Stimulated activated naive B cell treated with anti-CD40 and anti-IgM and Interleukin-4, amounts not matched to agents 10 μg/mL and 1 μg/mL and 100 μg/mL, for 72 hours (primary cell): ENCODE measurements around the gene HELZ.

Experiments used
- ATAC-seq, 2 donors: fragments of 150-1000 bp; cut with Tn5 transposase; replicated peaks; 2 replicates each; pipeline ENCODE4 v1.10.0; 2021; ENCODE audit warnings: moderate library complexity in 1 of 2
- DNase-seq: peaks from one replicate; pipeline ENCODE4 v3.0.0; 2021
- H3K27ac Mint-ChIP-seq: one replicate; pipeline ENCODE4 v1.8.0; 2022; ENCODE audit warnings: mild to moderate bottlenecking, mixed read lengths
- H3K27me3 Mint-ChIP-seq, 2 donors: one replicate each; pipeline ENCODE4 v1.8.0; 2022; ENCODE audit warnings: mixed read lengths in 2 of 2
- H3K36me3 Mint-ChIP-seq, 2 donors: one replicate each; pipeline ENCODE4 v1.8.0; 2022; ENCODE audit warnings: mixed read lengths in 2 of 2, mild to moderate bottlenecking in 1 of 2
- H3K4me1 Mint-ChIP-seq, 2 donors: one replicate each; pipeline ENCODE4 v1.8.0; 2022; ENCODE audit warnings: mixed read lengths in 2 of 2, mild to moderate bottlenecking in 1 of 2
- H3K4me3 Mint-ChIP-seq, 2 donors: one replicate each; pipeline ENCODE4 v1.8.0; 2022; ENCODE audit warnings: mild to moderate bottlenecking in 2 of 2, mixed read lengths in 2 of 2, moderate library complexity in 1 of 2
- H3K9me3 Mint-ChIP-seq, 2 donors: one replicate each; pipeline ENCODE4 v1.8.0; 2022; ENCODE audit warnings: mixed read lengths in 2 of 2, mild to moderate bottlenecking in 1 of 2

HELZ gene

DNA sequence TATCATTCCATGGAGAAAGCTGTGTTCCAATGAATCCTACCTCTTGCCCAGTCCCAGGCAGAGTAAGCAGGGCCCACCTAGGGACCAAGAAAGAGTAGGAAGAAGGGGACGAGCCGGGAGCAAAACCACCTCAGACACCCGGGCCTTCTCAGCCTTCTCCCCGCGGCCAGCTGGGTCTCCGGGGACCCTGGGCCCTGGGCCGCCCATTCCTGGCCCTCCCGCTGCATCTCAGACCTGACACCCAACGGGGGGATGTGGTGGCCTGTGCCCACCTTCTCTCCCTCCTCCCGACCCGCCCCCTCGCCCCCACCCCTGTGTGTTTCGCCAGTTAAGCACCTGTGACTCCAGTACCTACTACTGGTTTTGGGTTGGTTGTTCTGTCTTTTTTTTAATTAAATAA, 212.0 kb downstream of the HELZ start:
- H3K4me1 Mint-ChIP-seq = peaks cover 0 to 8% of the 10 kb centered on the region in 2 donors
- no peaks in the 10 kb centered on the region for H3K36me3 Mint-ChIP-seq
- ATAC-seq (no peak), DNase-seq (no peak)
- peaks cover 0 to 10% of the 10 kb centered on the region in 2 donors for H3K27me3 Mint-ChIP-seq
- H3K27ac Mint-ChIP-seq = no peak overlapping the region
- H3K9me3 Mint-ChIP-seq = no peaks in the 10 kb centered on the region
- H3K4me3 Mint-ChIP-seq = no peak overlapping the region

DNA sequence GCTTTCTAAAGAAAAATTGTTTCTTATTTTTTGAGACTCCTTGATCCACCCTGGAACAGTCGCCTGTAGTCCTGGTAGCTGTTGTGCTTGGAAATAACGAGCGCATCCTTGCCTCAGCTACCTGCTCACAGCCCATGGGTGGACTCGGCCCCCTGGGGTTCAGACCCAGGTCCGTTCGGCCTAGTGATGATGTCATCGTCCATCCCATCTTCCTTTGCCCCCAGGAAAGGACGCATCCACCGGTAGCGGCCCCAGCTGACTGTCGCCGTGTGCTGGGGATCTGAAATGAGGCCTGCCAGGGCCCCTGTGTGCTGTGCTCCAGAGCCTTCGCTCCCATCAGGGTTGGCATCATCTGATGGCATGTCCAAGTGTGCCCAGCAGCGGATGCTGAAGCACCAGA, 212.6 kb downstream of the HELZ start:
- Mint-ChIP-seq H3K36me3 (no peaks in the 10 kb centered on the region), H3K4me3 (no peak overlapping the region), H3K27ac (no peak overlapping the region), H3K27me3 (peaks cover 0 to 10% of the 10 kb centered on the region in 2 donors), H3K4me1 (peaks cover 0 to 8% of the 10 kb centered on the region in 2 donors), H3K9me3 (no peaks in the 10 kb centered on the region)
- ATAC-seq (no peak), DNase-seq (no peak)

DNA sequence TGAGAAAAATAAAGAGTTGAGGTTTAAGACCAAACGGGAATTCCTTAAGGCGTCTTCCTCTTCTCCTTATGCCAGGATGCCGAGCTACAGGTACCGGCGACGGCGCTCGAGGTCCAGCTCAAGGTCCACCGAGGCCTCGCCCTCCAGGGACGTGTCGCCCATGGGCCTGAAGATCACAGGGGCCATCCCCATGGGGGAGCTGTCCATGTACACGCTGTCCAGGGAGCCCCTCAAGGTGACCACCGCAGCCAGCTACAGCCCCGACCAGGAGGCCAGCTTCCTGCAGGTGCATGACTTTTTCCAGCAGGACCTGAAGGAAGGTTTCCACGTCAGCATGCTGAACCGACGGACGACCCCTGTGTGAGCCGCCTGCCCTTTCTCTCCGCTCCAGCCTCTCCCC, 214.4 kb downstream of the HELZ start:
- no peaks in the 10 kb centered on the region for H3K36me3 Mint-ChIP-seq
- peaks cover 0 to 4% of the 10 kb centered on the region in 2 donors for H3K27me3 Mint-ChIP-seq
- no peak overlapping the region for H3K27ac Mint-ChIP-seq
- no peak overlapping the region for H3K4me3 Mint-ChIP-seq
- DNase-seq (no peak), ATAC-seq (no peak)
- H3K4me1 Mint-ChIP-seq = peaks cover 0 to 3% of the 10 kb centered on the region in 2 donors
- no peaks in the 10 kb centered on the region for H3K9me3 Mint-ChIP-seq

DNA sequence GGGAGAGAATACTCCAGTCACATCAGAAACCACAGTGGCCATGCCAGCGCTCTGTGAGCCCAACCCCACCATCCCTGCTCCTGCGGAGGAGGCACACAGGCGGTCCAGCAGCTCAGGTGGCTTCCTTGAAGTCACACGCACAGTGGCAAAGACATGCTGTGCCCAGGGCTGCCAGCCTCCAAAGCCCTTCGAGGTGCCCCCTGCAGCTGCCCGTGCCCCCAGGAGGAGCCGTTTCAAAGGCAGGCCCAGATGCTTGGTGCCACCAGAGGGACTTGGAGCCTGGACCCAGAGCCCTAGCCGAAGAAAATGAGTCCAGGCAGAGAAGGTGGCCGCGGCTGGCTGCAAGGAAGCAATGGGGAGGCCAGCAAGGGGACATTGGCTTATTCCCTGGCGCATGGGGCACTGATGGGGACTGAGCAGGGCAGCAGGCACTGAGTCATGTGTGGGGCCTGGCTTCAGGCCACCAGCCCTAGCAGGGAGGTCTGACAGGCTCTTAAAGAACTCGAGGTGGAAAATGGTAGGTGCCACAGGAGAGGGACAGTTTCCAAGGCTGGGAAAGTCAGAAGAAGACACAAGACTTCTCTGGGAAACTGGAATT, 217.9 kb downstream of the HELZ start:
- DNase-seq (no peak), ATAC-seq (no peak)
- Mint-ChIP-seq H3K4me1 (no peaks in the 10 kb centered on the region), H3K4me3 (no peak overlapping the region), H3K36me3 (no peaks in the 10 kb centered on the region), H3K27me3 (no peaks in the 10 kb centered on the region), H3K27ac (no peak overlapping the region), H3K9me3 (no peaks in the 10 kb centered on the region)

DNA sequence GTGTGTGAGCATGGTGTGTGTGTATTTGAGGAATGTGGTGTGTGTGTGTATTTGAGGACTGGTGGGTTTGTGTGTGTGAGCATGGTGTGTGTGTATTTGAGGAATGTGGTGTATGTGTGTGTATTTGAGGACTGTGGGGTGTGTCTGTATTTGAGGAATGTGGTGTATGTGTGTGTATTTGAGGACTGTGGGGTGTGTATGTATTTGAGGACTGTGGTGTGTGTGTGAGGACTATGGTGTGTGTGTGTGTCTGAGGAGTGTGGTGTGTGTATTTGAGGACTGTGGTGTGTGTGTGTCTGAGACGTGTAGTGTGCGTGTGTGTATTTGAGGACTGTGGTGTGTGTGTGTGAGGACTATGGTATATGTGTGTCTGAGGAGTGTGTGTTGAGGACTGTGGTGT, 218.7 kb downstream of the HELZ start:
- Mint-ChIP-seq H3K27ac (no peak overlapping the region), H3K9me3 (no peaks in the 10 kb centered on the region), H3K4me1 (no peaks in the 10 kb centered on the region), H3K36me3 (no peaks in the 10 kb centered on the region), H3K4me3 (no peak overlapping the region), H3K27me3 (no peaks in the 10 kb centered on the region)
- ATAC-seq (no peak), DNase-seq (no peak)

DNA sequence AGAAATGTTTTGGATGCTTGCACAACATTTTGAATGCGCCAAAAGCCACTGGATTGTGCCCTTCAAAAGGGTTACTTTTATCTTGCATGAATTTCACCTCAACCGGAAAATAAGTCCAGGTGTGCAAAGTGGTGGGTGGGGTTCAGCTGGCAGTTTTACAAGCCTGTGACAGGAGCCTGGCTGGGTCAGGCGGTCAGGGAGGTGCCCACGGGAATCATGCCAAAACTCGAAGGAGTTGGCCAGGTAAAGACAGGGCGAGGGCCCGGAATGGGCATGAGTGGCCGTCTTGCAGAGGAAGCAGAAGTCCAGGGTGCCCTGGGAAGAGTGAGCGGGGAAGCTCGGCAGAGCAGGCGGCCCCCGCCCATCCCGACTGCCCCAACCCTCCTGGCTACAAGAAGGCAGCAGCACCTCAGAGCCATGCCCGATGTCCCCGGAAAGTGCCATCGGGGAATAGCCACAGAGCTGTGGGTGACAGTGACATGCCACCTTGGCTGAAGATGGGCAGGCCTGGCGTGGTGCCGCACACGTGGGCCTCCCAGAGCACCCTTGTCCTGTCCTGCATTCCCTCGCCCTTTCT, 219.7 kb downstream of the HELZ start:
- H3K4me3 Mint-ChIP-seq = no peak overlapping the region
- ATAC-seq (no peak), DNase-seq (no peak)
- no peak overlapping the region for H3K27ac Mint-ChIP-seq
- H3K4me1 Mint-ChIP-seq = no peaks in the 10 kb centered on the region
- no peaks in the 10 kb centered on the region for H3K36me3 Mint-ChIP-seq
- no peaks in the 10 kb centered on the region for H3K27me3 Mint-ChIP-seq
- no peaks in the 10 kb centered on the region for H3K9me3 Mint-ChIP-seq

DNA sequence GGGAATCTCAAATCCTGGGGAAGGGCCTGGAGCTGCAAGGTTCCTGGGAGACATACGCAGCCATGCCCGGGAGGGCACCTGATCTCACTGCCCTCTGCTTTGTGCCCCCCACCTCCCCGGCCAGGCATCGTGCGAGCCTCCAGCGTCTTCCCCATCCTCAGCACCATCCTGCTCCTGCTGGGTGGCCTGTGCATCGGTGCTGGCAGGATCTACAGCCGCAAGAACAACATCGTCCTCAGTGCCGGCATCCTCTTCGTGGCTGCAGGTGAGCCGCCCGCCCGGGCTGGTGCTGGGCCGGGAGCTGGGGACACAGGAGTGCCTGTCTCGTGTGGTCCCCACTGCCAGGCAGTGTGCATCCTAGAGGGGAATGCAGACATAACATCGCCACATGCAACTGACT, 220.3 kb downstream of the HELZ start:
- DNase-seq (no peak), ATAC-seq (no peak)
- H3K36me3 Mint-ChIP-seq = no peaks in the 10 kb centered on the region
- H3K27ac Mint-ChIP-seq = no peak overlapping the region
- no peak overlapping the region for H3K4me3 Mint-ChIP-seq
- H3K27me3 Mint-ChIP-seq = no peaks in the 10 kb centered on the region
- no peaks in the 10 kb centered on the region for H3K4me1 Mint-ChIP-seq
- no peaks in the 10 kb centered on the region for H3K9me3 Mint-ChIP-seq

DNA sequence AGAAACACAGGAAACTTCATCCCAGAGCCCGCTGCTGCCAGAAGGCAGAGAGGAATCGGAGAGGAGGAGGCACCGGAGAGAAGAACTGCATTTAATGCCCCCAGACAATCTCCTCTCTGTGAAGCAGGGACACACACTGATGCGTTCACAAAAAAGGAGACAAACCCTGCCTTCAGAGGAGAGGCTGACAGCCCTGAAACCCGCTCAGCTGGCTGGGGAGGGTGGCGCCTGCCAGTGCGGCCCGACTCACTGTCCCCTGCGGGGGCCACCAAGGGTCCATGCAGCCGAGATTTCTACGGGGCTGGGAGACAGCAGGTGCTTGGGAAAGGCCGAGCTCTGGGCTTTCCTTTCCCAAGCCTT, 222.6 kb downstream of the HELZ start:
- Mint-ChIP-seq H3K4me3 (no peak overlapping the region), H3K36me3 (no peaks in the 10 kb centered on the region)

DNA sequence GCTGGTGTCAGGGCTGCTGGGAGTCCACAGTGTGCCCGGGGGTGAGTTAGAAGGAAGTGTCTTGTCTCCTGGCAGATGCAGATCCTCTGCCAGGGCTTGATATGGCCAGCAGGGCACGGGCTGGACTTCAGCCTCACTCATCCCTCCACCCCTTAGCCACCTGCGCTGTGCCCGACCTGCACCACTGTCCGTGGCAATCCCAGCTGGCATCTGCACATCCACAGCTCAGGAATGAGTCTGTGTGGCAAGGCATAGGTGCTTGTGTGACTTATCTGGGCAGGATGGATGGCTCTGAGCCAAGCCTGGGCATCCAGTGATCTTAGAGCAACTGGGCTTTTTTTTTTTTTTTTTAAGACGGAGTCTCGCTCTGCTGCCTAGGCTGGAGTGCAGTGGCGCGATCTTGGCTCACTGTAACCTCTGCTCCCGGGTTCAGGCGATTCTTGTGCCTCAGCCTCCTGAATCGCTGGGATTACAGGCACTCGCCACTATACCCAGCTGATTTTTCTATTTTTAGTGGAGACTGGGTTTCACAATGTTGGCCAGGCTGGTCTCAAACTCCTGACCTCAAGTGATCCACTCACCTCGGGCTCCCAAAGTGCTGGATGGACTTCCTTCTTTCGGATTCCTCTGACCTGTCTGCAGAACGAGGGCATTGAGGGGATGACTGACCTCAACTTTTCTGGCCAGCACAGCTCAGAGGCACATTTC, 223.1 kb downstream of the HELZ start:
- Mint-ChIP-seq H3K36me3 (no peaks in the 10 kb centered on the region), H3K9me3 (no peaks in the 10 kb centered on the region), H3K27me3 (peaks cover 0 to 4% of the 10 kb centered on the region in 2 donors), H3K27ac (no peak overlapping the region), H3K4me3 (no peak overlapping the region), H3K4me1 (no peaks in the 10 kb centered on the region)
- ATAC-seq (no peak), DNase-seq (no peak)

More for the DNA sequence above, 222.6 kb downstream of the HELZ start:
- no peaks in the 10 kb centered on the region for H3K9me3 Mint-ChIP-seq
- H3K4me1 Mint-ChIP-seq = no peaks in the 10 kb centered on the region
- ATAC-seq (no peak), DNase-seq (no peak)
- H3K27ac Mint-ChIP-seq = no peak overlapping the region
- peaks cover 0 to under 1% of the 10 kb centered on the region in 2 donors for H3K27me3 Mint-ChIP-seq

DNA sequence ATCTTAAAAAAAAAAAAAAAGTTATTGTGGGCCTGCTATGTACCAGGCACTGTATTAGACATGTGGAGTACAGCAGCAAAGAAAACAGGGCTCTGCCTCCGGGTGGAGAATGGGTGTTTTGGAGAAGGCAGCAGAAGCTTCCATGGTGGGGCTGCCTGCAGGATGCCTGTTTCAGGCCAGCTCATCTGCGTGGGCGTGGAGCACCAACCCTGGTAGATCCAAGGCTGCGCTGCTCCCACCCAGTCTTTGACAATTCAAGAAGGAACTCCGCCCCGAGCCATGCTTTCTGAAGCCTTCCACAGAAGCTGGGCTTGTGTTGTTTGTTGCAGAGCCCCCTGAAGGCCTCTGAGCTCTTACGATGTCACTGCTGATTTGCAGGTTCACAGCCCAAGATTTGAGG, 223.8 kb downstream of the HELZ start:
- no peaks in the 10 kb centered on the region for H3K9me3 Mint-ChIP-seq
- ATAC-seq (no peak), DNase-seq (no peak)
- no peak overlapping the region for H3K4me3 Mint-ChIP-seq
- peaks cover 0 to 4% of the 10 kb centered on the region in 2 donors for H3K27me3 Mint-ChIP-seq
- H3K4me1 Mint-ChIP-seq = no peaks in the 10 kb centered on the region
- no peak overlapping the region for H3K27ac Mint-ChIP-seq
- H3K36me3 Mint-ChIP-seq = no peaks in the 10 kb centered on the region
